Measurements from ENCODE around the gene NR2C1.
"Not testable (repeated sequence)": the region's sequence is repeated elsewhere in the genome, so short reads cannot be mapped to it uniquely, and the experiment has no call there.

Gene NR2C1

DNA sequence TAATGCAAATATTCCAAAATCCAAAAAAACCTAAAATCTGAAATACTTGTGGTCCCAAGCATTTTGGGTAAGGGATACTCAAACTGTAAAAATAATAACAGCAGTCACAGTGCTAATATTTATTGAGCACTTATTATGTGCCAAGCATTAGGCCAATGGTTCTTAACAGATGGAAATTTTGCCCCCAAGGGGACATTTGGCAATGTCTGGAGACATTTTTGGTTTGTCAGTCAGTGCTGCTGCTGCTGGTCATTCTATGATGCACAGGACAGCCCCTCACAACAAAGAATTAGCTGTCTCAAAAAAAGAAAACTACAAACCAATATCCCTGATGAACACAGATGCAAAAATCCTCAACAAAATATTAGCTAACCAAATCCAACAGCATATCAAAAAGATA is 75.7 kb downstream of the NR2C1 start:
- DNase-seq: no peak

- no peak for DNase-seq
Observed at GRCh38 chr12:94997061-94997460, 76.4 kb downstream of the NR2C1 start.

DNA sequence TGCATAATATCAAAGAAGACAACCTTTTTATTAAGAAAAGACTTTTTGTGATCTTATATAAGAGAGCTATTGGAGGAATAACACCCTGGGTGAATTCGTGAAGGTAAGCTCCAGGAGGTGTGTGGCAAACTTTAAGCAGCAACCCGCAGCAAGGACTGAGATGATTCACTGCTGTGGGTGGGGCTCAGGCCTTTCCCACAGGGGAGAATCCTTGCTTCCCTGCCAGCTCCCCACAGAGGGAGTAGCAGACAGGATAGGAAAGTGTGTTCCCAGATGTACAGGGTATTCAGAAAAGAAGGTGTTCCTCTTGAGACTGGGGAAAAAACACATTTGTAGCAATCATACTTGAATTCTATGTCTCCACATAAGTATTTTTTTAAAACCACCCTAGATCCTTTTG is 79.1 kb downstream of the NR2C1 start:
- DNase-seq: no peak

- not testable (repeated sequence) for DNase-seq
Observed at GRCh38 chr12:94993855-94994254, 79.6 kb downstream of the NR2C1 start.

- no peak for DNase-seq
Observed at GRCh38 chr12:94990222-94990621, 83.2 kb downstream of the NR2C1 start.

GRCh38 chr12:94988471-94988870 is 84.9 kb downstream of the NR2C1 start:
- DNase-seq: no peak

- no peak for DNase-seq
Observed at GRCh38 chr12:94987801-94988200, 85.6 kb downstream of the NR2C1 start.

GRCh38 chr12:94987076-94987669 is 86.2 kb downstream of the NR2C1 start:
- no peak for DNase-seq

DNA sequence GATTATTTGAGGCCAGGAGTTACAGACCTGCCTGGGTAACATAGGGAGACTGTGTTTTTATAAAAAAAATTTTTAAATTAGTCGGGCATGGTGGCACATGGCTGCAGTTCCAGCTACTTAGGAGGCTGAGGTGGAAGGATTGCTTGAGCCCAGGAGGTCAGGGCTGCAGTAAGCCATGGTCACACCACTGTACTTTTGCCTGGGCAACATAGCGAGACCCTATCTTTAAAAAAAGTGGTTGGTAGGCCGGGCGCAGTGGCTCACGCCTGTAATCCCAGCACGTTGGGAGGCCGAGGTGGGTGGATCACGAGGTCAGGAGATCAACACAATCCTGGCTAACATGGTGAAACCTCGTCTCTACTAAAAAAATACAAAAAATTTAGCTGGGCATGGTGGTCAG is 88.3 kb downstream of the NR2C1 start:
- DNase-seq: not testable (repeated sequence)

GRCh38 chr12:94983321-94983720 is 90.1 kb downstream of the NR2C1 start:
- DNase-seq: no peak

GRCh38 chr12:94982456-94982855 is 91.0 kb downstream of the NR2C1 start:
- no peak for DNase-seq

- DNase-seq: peak; percentile 24
Observed at GRCh38 chr12:94980577-94980976, 92.8 kb downstream of the NR2C1 start.

GRCh38 chr12:94979941-94980340 is 93.5 kb downstream of the NR2C1 start:
- DNase-seq: no peak

- DNase-seq: no peak
Observed at GRCh38 chr12:94977766-94978468, 95.5 kb downstream of the NR2C1 start.

DNA sequence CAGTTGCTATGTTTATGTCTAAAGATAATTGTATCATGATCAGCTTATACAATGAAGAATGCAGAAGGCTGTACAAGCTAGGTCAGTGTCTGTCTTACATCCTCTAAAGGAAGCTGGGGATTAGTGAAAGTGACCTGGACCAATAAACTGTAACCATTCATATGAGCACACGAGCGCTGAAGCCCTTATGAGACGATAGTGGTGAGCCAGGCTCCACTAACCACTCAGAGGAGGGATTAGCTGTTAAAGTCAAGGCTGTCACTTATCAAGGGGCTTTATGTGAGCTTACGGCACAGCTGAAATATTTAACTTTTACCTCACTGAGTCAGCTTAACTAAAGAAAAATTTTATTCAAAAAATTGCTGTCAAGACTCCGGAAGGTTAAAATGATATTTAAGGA is 100.2 kb downstream of the NR2C1 start:
- no peak for DNase-seq

- no peak for DNase-seq
Observed at GRCh38 chr12:94972795-94973194, 100.6 kb downstream of the NR2C1 start.

DNA sequence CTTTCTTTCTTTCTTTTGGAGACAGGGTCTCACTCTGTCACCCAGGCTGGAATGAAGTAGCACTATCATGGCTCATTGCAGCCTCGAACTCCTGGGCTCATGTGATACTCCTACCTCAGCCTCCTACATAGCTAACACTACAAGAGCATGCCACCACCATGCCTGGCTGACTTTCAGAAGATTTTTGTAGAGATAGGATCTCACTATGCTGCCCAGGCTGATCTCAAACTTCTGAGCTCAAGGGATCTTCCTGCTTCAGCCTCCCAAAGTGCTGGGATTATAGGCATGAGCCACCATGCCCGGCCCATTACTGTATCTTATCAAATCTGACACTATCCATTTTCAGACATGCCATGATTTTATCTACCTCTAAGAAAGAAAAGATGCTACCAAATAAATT is 101.5 kb downstream of the NR2C1 start:
- no peak for DNase-seq

DNA sequence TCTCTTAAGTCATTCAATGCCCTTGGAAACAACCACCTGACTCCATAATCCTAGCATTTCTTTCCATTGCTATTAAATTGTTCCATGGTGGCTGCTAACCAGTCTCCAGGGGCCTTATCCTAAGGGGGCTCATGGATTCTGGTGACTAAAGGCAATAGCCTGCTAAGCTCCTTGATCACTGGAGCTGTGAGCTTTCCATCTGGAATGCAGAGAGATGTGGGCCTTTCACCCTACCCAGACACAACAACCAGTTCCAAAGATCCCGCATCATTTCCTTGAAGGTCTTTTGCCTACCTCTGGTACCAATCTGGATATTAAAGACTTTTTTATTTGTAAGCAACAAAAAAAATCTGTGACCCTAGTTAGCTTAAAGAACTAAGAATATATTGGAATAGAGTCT is 102.9 kb downstream of the NR2C1 start:
- no peak for DNase-seq
